H1 (cell line): Measurements from ENCODE around the gene OR52A5. TPM values are rescaled to one million over a fixed set of nuclear protein-coding genes. Genes with fewer than 3 reads are reported as not detected.

Experiments used
- CTCF ChIA-PET: fragments of 300-600 bp; sonication (Branson Sonifier 250); formaldehyde crosslinking; loops from one replicate; lab custom pipeline; 2021; ENCODE audit not compliant: partially characterized antibody; lab: Charles Lee
- POLR2A ChIA-PET: fragments of 300-600 bp; sonication (Branson Sonifier 250); formaldehyde crosslinking; loops from one replicate; lab custom pipeline; 2021; ENCODE audit warnings: inconsistent platforms; ENCODE audit not compliant: partially characterized antibody; lab: Charles Lee
- DNase-seq, 2 experiments: peaks; one replicate each; pipeline versions ENCODE4 v3.0.0 to v3.0.0-alpha.2; 2010 to 2022; ENCODE audit warnings: low spot score in 2 of 2, low read depth in 1 of 2, mixed read lengths in 1 of 2
- FAIRE-seq: peaks from 2 replicates; lab custom pipeline; 2011; peaks lifted over from hg19 to GRCh38; lab: Jason Lieb, UNC
- H2AFZ ChIP-seq: 2 replicates; pipeline ENCODE4 v1.8.1; 2012; ENCODE audit warnings: low read length, inconsistent platforms
- H2AK5ac ChIP-seq: 2 replicates; pipeline ENCODE4 v1.6.1; 2013; ENCODE audit warnings: low read depth, low read length
- H2BK120ac ChIP-seq: replicated peaks from 2 replicates; pipeline ENCODE3; 2013; ENCODE audit warnings: low read depth, low read length, inconsistent platforms
- H2BK12ac ChIP-seq: 2 replicates; pipeline ENCODE4 v1.6.1; 2013; ENCODE audit warnings: low read depth, low read length
- H2BK15ac ChIP-seq: 2 replicates; pipeline ENCODE4 v1.6.1; 2013; ENCODE audit warnings: low read length
- H2BK20ac ChIP-seq: 2 replicates; pipeline ENCODE4 v1.6.1; 2013; ENCODE audit warnings: low read length
- H2BK5ac ChIP-seq: 2 replicates; pipeline ENCODE4 v1.6.1; 2013; ENCODE audit warnings: low read depth, low read length
- H3K14ac ChIP-seq: 2 replicates; pipeline ENCODE4 v1.6.1; 2013; ENCODE audit warnings: inconsistent platforms; ENCODE audit not compliant: insufficient read length
- H3K18ac ChIP-seq: 2 replicates; pipeline ENCODE4 v1.6.1; 2013; ENCODE audit warnings: low read length; ENCODE audit errors: extremely low read depth
- H3K23ac ChIP-seq: 2 replicates; pipeline ENCODE4 v1.6.1; 2013; ENCODE audit warnings: inconsistent platforms; ENCODE audit not compliant: insufficient read length
- H3K23me2 ChIP-seq: 2 replicates; pipeline ENCODE4 v1.6.1; 2013; ENCODE audit warnings: low read depth, low read length
- H3K27ac ChIP-seq: 2 replicates; pipeline ENCODE4 v1.6.1; 2011; ENCODE audit warnings: low read depth, low read length, inconsistent platforms
- H3K27me3 ChIP-seq, 4 experiments: replicated peaks in 1 of 4; 1 replicate in 1 of 4; 2 replicates in 3 of 4; pipeline versions ENCODE4 v1.6.1 to v1.8.1; 2011 to 2013; ENCODE audit warnings: low read length in 3 of 4, mild to moderate bottlenecking in 3 of 4, inconsistent platforms in 2 of 4, mixed read lengths in 2 of 4, moderate library complexity in 1 of 4; ENCODE audit not compliant: control insufficient read depth in 3 of 4, insufficient read depth in 3 of 4; ENCODE audit errors: extremely low read depth in 1 of 4
- H3K36me3 ChIP-seq, 4 experiments: 2 replicates each; pipeline versions ENCODE4 v1.6.1 to v1.8.1; 2011 to 2013; ENCODE audit warnings: mild to moderate bottlenecking in 4 of 4, low read length in 3 of 4, moderate library complexity in 2 of 4, control low read depth in 1 of 4, inconsistent platforms in 1 of 4; ENCODE audit not compliant: insufficient read depth in 4 of 4, control insufficient read depth in 2 of 4
- H3K4ac ChIP-seq: replicated peaks from 2 replicates; pipeline ENCODE3; 2013; ENCODE audit warnings: low read length, low read depth, mixed read lengths, inconsistent platforms; ENCODE audit not compliant: insufficient read length
- H3K4me1 ChIP-seq, 4 experiments: replicated peaks in 1 of 4; 1 replicate in 1 of 4; 2 replicates in 3 of 4; pipeline versions ENCODE4 v1.6.1 to v1.8.1; 2011 to 2013; ENCODE audit warnings: low read length in 3 of 4, inconsistent platforms in 2 of 4, mixed read lengths in 1 of 4; ENCODE audit not compliant: insufficient read depth in 4 of 4, control insufficient read depth in 3 of 4
- H3K4me2 ChIP-seq, 2 experiments: 2 replicates each; pipeline versions ENCODE4 v1.6.1 to v1.8.1; 2011 to 2013; ENCODE audit warnings: low read depth in 2 of 2, low read length in 2 of 2, control low read depth in 1 of 2, inconsistent platforms in 1 of 2, mild to moderate bottlenecking in 1 of 2; ENCODE audit not compliant: insufficient read depth in 1 of 2
- H3K4me3 ChIP-seq, 4 experiments: fragments of 200-600, 300-600 bp in 1 of 4; sonication (generic), shearing (Covaris generic), sonication (Bioruptor Twin) in 1 of 4; 2 replicates each; pipeline versions ENCODE4 v1.5.1 to v1.8.1; 2011 to 2016; ENCODE audit warnings: low read length in 4 of 4, low read depth in 3 of 4, control low read depth in 2 of 4, inconsistent platforms in 2 of 4, mild to moderate bottlenecking in 2 of 4, mixed read lengths in 1 of 4, moderate library complexity in 1 of 4; ENCODE audit not compliant: insufficient read depth in 2 of 4; ENCODE audit errors: extremely low read depth in 1 of 4
- H3K56ac ChIP-seq: replicated peaks from 2 replicates; pipeline ENCODE3; 2013; ENCODE audit warnings: low read depth, mild to moderate bottlenecking, mixed read lengths, low read length, inconsistent platforms; ENCODE audit not compliant: insufficient read length
- H3K79me1 ChIP-seq: 2 replicates; pipeline ENCODE4 v1.6.1; 2013; ENCODE audit warnings: low read depth, low read length, control low read depth
- H3K79me2 ChIP-seq, 2 experiments: 2 replicates each; pipeline versions ENCODE4 v1.6.1 to v1.8.1; 2012 to 2013; ENCODE audit warnings: low read length in 2 of 2, mild to moderate bottlenecking in 2 of 2, inconsistent platforms in 1 of 2; ENCODE audit not compliant: insufficient read depth in 2 of 2, control insufficient read depth in 1 of 2
- H3K9ac ChIP-seq, 4 experiments: replicated peaks in 1 of 4; 1 replicate in 1 of 4; 2 replicates in 3 of 4; pipeline versions ENCODE4 v1.6.1 to v1.8.1; 2011 to 2013; ENCODE audit warnings: low read depth in 3 of 4, low read length in 3 of 4, control low read depth in 2 of 4, mild to moderate bottlenecking in 2 of 4, moderate library complexity in 2 of 4, inconsistent platforms in 1 of 4; ENCODE audit errors: extremely low read depth in 1 of 4
- H3K9me3 ChIP-seq, 2 experiments: 2 replicates each; pipeline versions ENCODE4 v1.6.1 to v1.8.1; 2012 to 2013; ENCODE audit warnings: mild to moderate bottlenecking in 2 of 2, moderate library complexity in 2 of 2, control low read depth in 1 of 2, inconsistent platforms in 1 of 2, low read depth in 1 of 2, low read length in 1 of 2, mixed read lengths in 1 of 2; ENCODE audit not compliant: insufficient read depth in 2 of 2
- H4K20me1 ChIP-seq, 2 experiments: replicated peaks in 1 of 2; 2 replicates each; pipeline versions ENCODE3 to v1.8.1; 2011 to 2013; ENCODE audit warnings: inconsistent platforms in 2 of 2, low read length in 2 of 2, mild to moderate bottlenecking in 1 of 2; ENCODE audit not compliant: insufficient read depth in 2 of 2, control insufficient read depth in 1 of 2
- H4K5ac ChIP-seq: 2 replicates; pipeline ENCODE4 v1.6.1; 2013; ENCODE audit warnings: low read length, low read depth, mixed read lengths, inconsistent platforms; ENCODE audit not compliant: insufficient read length
- H4K8ac ChIP-seq: 2 replicates; pipeline ENCODE4 v1.8.0; 2013; ENCODE audit warnings: mild to moderate bottlenecking, moderate library complexity, low read length, inconsistent platforms; ENCODE audit not compliant: insufficient read depth; ENCODE audit errors: extremely low read depth
- H4K91ac ChIP-seq: replicated peaks from 2 replicates; pipeline ENCODE3; 2013; ENCODE audit warnings: low read length, mixed read lengths, inconsistent platforms; ENCODE audit not compliant: insufficient read length
- TAF7 ChIP-seq: optimal IDR thresholded peaks from 2 replicates; pipeline ENCODE3; 2011; ENCODE audit warnings: low read depth, mild to moderate bottlenecking, inconsistent platforms, low read length, moderate library complexity, borderline replicate concordance
- TCF12 ChIP-seq: IDR thresholded peaks from 2 replicates; pipeline ENCODE4 v1.6.1; 2011; ENCODE audit warnings: low read depth, mild to moderate bottlenecking, low read length
- WGBS, 2 experiments: shearing (Covaris generic) in 1 of 2; methylation state at CpG; one replicate each; pipeline versions ENCODE4 v1.1.6 to v1.1.7; 2013 to 2015; ENCODE audit warnings: low lambda C conversion rate in 2 of 2, mixed read lengths in 2 of 2, inconsistent platforms in 1 of 2, low coverage in 1 of 2, missing lambda C conversion rate in 1 of 2; ENCODE audit not compliant: insufficient replicate concordance in 2 of 2, insufficient coverage in 1 of 2, insufficient read length in 1 of 2; ENCODE audit errors: extremely low coverage in 1 of 2, missing lambda C conversion rate in 1 of 2; 5-methylcytosine and 5-hydroxymethylcytosine counted together
- polyA plus RNA-seq, 7 experiments: library from polyadenylated mRNA; depleted of rRNA in 3 of 7; stranded (reverse) in 5 of 7; unstranded in 2 of 7; fragments of >200 nt in 5 of 7; fragments of 200-250 nt in 2 of 7; gene quantifications; 1 replicate in 5 of 7; 2 replicates in 1 of 7; 4 replicates in 1 of 7; pipeline versions ENCODE4 v1.2.1 to v1.2.3, GENCODE V29; 2011 to 2013; ENCODE audit warnings: missing spikeins in 2 of 7, mixed read lengths in 2 of 7
- total RNA-seq: library from RNA; stranded (reverse); fragmentation: NEBNext Ultra II Directional; extraction: Animal tissue kit (Norgen Biotek cat#: 25700); gene quantifications from 2 replicates; pipeline ENCODE4 v1.2.1, GENCODE V29; 2021

OR52A5 gene
- total and polyA plus RNA-seq, 2 of the 8 experiments (the other 6 are each of a cell fraction or from before 2014, with no cell fraction given): 0.02 to 0.11 TPM

GRCh38 chr11:5115339-5115738 is 22.8 kb downstream of the OR52A5 start:
- Histone ChIP-seq H3K9ac (no peak overlapping the region), H3K9me3 (no peaks in the 10 kb centered on the region), H2BK12ac (no peak overlapping the region), H3K27ac (no peak overlapping the region), H3K23ac (no peak overlapping the region), H3K56ac (no peak overlapping the region), H2AFZ (no peak overlapping the region), H3K4me3 (no peak overlapping the region), H2BK5ac (no peak overlapping the region), H2AK5ac (no peak overlapping the region), H3K4ac (no peak overlapping the region), H3K18ac (no peak overlapping the region), H4K91ac (no peak overlapping the region), H4K5ac (no peak overlapping the region), H3K23me2 (no peaks in the 10 kb centered on the region; the same call in 1 of the 2 replicates), H2BK20ac (no peak overlapping the region), H3K79me2 (no peaks in the 10 kb centered on the region), H4K20me1 (no peaks in the 10 kb centered on the region), H3K79me1 (no peaks in the 10 kb centered on the region), H2BK120ac (no peak overlapping the region), H3K4me2 (no peak overlapping the region), H3K27me3 (no peaks in the 10 kb centered on the region), H3K4me1 (no peaks in the 10 kb centered on the region; a peak in 1 of 7 replicates), H4K8ac (no peak overlapping the region), H3K36me3 (no peaks in the 10 kb centered on the region), H2BK15ac (no peak overlapping the region), H3K14ac (no peak overlapping the region)
- CTCF ChIA-PET: interaction anchor here (1.0 kb wide), 1 partner anchor 9 kb away, joined by 5 read pairs; no protein-coding TSS in a partner anchor
- FAIRE-seq (no peak), DNase-seq (no peak)
- 88% methylated on average over 3 of the region's 3 CpGs; no CpG with 5 or more reads in 1 of the 2 experiments for WGBS, 2 experiments
- TF ChIP-seq TCF12: no peak
- no peak for TF ChIP-seq TAF7
- POLR2A ChIA-PET: no interaction called here
